ENCODE data around the gene STN1.

DNA sequence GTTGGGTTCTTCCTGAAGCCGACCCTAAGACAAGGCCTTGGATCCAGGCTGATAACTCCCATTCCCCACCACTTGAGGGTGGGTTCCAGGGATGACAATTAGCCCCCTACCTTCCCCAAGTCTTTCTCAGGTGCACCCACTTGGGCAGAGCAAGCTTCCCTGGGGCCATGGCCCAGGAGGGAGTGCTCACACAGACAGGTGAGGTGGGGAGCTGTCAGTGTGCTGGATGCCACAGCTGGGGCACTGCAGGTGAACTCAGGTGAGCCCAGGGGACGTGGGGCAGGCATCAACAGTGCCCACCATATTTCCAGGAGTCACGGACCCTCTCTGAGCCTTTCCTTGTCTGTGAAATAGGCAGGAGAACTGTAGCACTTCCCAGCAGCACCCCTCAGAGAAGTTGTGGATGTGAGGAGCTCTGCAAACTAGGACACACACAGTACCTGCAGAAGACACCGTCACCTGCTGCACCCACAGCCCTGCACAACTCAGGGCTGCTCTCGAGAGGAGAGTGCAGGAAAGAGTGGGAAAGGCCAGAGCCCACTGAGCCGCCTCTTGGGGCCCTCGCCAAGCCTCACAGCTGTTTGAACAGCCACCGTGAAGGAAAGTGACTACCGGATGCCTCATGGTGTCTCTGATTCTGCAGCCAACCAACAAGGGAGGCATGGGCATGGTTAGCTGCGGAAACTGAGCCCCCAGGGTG is 80.5 kb downstream of the STN1 start:
- TF ChIP-seq, protein P1, sequence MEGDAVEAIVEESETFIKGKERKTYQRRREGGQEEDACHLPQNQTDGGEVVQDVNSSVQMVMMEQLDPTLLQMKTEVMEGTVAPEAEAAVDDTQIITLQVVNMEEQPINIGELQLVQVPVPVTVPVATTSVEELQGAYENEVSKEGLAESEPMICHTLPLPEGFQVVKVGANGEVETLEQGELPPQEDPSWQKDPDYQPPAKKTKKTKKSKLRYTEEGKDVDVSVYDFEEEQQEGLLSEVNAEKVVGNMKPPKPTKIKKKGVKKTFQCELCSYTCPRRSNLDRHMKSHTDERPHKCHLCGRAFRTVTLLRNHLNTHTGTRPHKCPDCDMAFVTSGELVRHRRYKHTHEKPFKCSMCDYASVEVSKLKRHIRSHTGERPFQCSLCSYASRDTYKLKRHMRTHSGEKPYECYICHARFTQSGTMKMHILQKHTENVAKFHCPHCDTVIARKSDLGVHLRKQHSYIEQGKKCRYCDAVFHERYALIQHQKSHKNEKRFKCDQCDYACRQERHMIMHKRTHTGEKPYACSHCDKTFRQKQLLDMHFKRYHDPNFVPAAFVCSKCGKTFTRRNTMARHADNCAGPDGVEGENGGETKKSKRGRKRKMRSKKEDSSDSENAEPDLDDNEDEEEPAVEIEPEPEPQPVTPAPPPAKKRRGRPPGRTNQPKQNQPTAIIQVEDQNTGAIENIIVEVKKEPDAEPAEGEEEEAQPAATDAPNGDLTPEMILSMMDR (conservative IDR thresholded peaks at IDR 0.05 in 1 of 2, IDR thresholded peaks at IDR 0.05 in 1 of 2; ENCODE audit: extremely low read depth in 1 of 2, insufficient read depth in 1 of 2, low read depth in 1 of 2, low read length in 2 of 2): no peak
- no peak for TF ChIP-seq EZH2 (IDR thresholded peaks at IDR 0.05; ENCODE audit: borderline replicate concordance, low read length)
